Hematopoietic multipotent progenitor cell (in vitro differentiated cells): ENCODE results near the gene UGT1A1. TPM values are rescaled to one million over a fixed set of nuclear protein-coding genes. Genes with fewer than 3 reads are reported as not detected.

ENCODE experiments used
- DNase-seq, 3 donors: peaks; one replicate each; pipeline ENCODE4 v3.0.0-alpha.2; 2011 to 2015; ENCODE audit warnings: low read depth in 2 of 3, low spot score in 2 of 3
- total RNA-seq: library from RNA; depleted of rRNA; stranded (reverse); fragments of >200 nt; gene quantifications from one replicate; pipeline ENCODE4 v1.2.3, GENCODE V29; 2012

UGT1A1 gene
- total RNA-seq, 1 donor = not detected

DNA sequence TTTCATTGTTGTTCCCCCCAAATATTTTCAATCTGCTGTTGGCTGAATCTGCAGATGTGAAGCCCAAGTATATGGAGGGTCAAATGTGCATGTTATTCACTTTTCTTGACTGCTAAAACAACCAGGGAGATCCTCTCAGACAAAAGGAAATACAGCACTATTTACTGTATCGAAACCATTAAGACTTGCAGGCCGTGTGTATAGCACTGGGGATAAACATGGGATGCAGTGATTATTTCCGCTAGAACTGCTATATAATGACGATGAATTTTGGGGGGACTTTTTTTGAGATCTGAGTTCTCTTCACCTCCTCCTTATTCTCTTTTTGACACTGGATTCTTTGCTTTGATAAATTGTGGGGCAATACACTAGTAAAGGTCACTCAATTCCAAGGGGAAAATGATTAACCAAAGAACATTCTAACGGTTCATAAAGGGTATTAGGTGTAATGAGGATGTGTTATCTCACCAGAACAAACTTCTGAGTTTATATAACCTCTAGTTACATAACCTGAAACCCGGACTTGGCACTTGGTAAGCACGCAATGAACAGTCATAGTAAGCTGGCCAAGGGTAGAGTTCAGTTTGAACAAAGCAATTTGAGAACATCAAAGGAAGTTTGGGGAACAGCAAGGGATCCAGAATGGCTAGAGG lies 3.5 kb upstream of the UGT1A1 start:
- DNase-seq = no peak

DNA sequence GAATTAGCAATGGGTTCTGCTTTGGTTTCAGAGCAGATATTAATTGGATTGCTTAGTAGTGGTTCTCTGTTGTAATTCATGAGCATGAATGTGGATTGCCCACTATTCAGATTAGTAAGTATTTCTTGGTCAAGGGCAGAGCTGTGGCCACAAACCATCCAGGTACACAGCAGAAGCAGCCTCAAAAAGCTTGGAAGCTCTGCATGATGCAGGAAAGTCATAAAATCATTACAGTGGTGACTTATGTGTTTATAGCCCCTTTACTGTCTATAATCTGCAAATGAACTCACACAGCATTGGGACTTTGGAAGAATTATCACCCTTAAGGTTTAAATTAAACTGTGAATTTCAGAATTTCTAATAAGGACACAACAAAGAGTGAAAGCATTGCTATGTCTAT lies 1.9 kb upstream of the UGT1A1 start:
- DNase-seq = no peak

- no peak for DNase-seq
These were observed 1.2 kb upstream of the UGT1A1 start for GRCh38 chr2:233758849-233759248.

GRCh38 chr2:233761040-233761769 lies 1.1 kb downstream of the UGT1A1 start:
- no peak for DNase-seq

DNA sequence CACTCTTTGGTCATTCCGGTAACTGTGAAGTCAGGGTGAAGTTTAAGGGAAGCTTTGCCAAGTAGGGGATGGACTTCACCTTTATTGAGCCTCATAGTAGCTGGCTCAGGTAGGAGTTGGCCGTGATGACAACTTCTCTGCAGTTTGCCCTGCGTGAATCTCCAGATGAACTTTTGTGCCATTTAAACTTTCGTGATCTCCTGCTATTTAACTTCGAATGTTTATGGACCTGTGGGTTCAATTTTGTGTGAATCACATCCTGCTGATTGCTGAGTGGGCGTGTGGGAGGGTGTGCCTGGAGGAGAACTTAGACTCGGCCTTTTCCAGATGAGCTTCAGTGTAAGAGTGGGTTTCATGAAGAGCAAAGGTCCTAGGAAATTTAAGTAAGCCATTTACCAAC lies 4.2 kb downstream of the UGT1A1 start:
- no peak for DNase-seq

- DNase-seq = no peak
These were observed 4.7 kb downstream of the UGT1A1 start for GRCh38 chr2:233764761-233765160.

GRCh38 chr2:233766416-233766815 lies 6.3 kb downstream of the UGT1A1 start:
- no peak for DNase-seq

GRCh38 chr2:233768076-233768475 lies 8.0 kb downstream of the UGT1A1 start:
- no peak for DNase-seq

DNA sequence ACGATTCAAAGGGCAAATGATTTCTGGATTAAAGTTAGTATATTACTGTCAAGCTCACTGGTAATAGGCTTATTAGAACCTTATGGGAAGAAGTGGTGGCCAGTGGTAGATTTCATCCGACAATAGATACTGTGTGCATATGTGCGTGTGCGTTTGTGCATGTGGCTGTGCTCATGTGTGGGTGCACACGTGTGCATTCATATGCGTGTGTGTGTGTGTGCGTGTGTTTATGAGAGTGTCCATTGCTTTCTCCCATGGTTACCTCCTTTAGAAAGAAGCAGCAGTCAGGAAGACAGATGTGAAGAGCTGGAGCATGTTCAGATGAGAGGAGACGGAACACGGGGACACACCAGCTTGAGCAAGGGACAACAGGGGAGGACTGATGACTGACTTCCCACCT lies 9.2 kb downstream of the UGT1A1 start:
- DNase-seq = no peak

GRCh38 chr2:233772153-233772552 lies 12.1 kb downstream of the UGT1A1 start:
- no peak for DNase-seq

- DNase-seq = no peak
These were observed 12.5 kb downstream of the UGT1A1 start for GRCh38 chr2:233772583-233772982.

DNA sequence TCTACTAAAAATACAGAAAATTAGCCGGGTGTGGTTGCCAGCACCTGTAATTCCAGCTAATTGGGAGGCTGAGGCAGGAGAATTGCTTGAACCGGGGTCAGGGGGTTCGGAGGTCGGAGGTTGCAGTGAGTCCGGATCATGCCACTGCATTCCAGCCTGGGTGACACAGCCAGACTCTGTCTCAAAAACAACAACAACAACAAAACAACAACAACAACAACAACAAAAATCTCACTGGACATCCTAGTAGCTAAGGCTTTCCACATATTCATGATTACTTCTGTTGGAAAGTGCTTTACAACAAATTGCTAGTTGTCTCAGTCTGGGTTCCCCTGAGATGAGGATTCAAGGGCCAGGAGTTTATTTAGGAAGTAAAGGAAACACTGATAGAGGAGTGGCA lies 13.8 kb downstream of the UGT1A1 start:
- no peak for DNase-seq

GRCh38 chr2:233775414-233775813 lies 15.3 kb downstream of the UGT1A1 start:
- DNase-seq = no peak

DNA sequence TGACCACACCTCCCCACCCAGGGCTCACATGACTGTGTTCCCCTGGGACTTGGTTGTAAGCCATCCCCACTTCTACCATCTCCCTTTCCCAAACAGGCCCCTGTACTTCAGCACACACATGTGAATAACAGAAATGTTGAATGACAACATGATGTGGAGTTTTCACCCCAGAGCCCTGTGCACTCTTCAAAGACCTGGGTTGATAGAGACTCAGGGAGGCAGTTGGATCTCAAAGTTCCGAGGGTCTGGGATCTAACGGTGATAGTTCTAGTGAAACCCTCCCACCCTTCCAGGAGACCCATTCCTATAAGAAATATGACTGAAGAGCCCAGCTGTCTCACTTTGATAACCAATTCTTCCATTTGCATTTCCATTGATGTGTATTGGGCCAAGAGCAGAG lies 18.0 kb downstream of the UGT1A1 start, which contains the start of gene MROH2A:
Gene MROH2A, plus strand, starts transcription at position 301 of the 400 bp plus-strand sequence. CDS start 1,029 bp downstream, outside the sequence.
- no peak for DNase-seq

- no peak for DNase-seq
These were observed 19.7 kb downstream of the UGT1A1 start for GRCh38 chr2:233779722-233780121.

GRCh38 chr2:233780771-233781170 lies 20.7 kb downstream of the UGT1A1 start:
- no peak for DNase-seq

DNA sequence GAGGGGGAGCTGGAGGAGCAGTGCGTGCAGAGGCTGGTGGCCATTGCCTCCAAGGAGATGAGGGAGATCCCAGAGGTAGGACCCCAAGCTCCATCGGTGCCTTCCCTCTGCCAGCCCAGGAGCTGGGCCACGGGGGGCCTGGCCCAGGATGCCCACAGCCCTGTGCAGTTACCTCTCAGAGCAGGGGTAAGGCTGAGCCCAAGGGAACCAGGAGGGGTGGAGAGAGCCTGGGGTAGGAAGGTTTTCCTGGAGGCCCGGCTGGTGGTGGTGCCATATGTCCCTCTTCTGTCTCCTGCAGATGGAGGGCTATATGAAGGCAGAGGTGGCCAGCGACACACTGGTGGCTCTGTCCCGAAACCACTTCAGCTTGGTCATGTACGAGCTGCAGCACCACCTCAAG lies 29.5 kb downstream of the UGT1A1 start:
- DNase-seq = no peak

GRCh38 chr2:233791151-233791882 lies 31.2 kb downstream of the UGT1A1 start:
- no peak for DNase-seq

GRCh38 chr2:233791883-233792329 lies 31.8 kb downstream of the UGT1A1 start:
- DNase-seq = no peak

- no peak for DNase-seq
These were observed 32.6 kb downstream of the UGT1A1 start for GRCh38 chr2:233792720-233793119.

GRCh38 chr2:233793465-233794127 lies 33.5 kb downstream of the UGT1A1 start:
- DNase-seq = no peak
